GM19467 (cell line): Measurements from ENCODE around the gene CAMSAP2.
"Not testable (repeated sequence)": the region's sequence is repeated elsewhere in the genome, so short reads cannot be mapped to it uniquely, and the experiment has no call there.

Experiments used
- ATAC-seq: cut with Tn5 transposase; IDR thresholded peaks from one replicate; pipeline ENCODE4 v1.9.1; 2021; ENCODE audit warnings: mild to moderate bottlenecking, moderate library complexity; ENCODE audit not compliant: unreplicated experiment

Gene CAMSAP2

DNA sequence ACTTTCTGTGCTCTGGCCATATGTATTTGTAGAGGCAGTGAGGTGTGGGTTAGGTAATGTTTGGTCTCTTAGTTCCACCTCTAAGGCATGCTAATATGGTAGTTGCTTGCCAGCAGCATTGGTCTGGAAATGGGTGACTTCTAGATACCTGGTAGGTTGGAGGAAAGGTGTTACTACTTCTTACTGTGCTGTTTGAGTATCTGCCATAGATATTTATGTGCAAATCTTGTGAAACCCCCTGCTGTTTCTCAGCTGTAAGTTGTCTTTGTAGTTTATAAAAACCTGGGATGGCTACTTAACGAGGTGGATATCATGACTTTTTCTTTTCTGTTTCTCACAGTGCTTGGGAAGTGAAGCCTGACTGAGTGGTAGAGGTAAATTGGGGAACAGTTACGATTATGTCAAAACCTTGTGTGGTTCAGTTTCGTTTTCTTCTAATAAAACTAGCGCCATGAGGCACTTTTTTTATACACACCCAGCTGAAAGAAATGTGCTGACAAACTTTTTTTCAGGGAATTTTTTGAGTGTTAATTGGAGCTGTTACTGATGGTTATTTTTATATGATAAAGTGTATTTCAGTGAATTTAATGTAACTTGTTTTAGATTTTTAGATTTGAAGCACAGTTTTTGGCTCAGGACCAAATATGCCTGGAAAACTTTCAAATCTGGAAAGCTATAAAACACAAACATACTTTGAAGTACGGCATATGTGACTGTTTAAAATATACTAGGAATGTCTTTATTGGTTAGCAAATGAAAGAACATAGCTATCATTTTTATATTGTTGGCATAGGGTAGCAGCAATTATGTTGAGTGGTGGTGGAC is 42.1 kb downstream of the CAMSAP2 start:
- ATAC-seq = no peak

- no peak for ATAC-seq
Observed at GRCh38 chr1:200783926-200784325, 45.2 kb downstream of the CAMSAP2 start.

DNA sequence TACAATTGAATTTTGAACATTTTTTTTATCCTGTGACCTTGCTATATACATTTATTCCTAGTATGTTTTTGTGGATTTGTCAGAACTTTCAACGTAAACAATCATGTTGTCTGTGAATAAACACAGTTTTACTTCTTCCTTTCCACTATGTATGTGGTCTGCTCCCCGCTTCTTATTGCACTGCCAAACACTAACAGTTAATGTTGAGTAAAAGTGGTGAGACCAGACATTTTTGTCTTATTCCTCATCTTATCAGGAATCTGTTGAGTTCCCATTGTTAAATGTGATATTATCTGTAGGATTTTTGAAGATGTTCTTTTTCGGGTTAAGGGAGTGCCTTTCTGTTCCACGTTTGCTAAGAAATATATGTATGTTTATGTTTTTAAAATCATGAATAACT is 45.9 kb downstream of the CAMSAP2 start:
- no peak for ATAC-seq

- ATAC-seq = no peak
Observed at GRCh38 chr1:200786788-200787187, 48.1 kb downstream of the CAMSAP2 start.

DNA sequence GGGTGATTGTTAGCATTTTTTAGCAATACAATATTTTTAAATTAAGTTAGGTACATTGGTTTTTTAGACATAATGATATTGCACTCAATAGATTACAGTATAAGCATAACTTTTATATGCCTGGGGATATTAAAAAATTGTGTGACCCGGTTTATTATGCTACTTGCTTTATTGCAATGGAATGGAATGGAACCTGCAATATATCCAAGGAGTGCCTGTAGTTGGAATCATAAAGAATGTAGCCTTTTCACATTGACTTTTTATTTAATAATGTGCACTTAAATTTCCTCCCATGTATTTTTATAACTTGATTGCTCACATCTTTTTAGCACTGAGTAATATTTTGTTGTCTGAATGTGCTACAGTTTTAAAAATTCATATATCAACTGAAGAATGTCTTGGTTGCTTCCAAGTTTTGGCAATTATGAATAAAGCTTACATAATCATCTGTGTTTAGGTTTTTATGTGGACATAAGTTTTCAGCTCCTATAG is 49.2 kb downstream of the CAMSAP2 start:
- ATAC-seq = no peak

- ATAC-seq = not testable (repeated sequence)
Observed at GRCh38 chr1:200791012-200791411, 52.3 kb downstream of the CAMSAP2 start.

DNA sequence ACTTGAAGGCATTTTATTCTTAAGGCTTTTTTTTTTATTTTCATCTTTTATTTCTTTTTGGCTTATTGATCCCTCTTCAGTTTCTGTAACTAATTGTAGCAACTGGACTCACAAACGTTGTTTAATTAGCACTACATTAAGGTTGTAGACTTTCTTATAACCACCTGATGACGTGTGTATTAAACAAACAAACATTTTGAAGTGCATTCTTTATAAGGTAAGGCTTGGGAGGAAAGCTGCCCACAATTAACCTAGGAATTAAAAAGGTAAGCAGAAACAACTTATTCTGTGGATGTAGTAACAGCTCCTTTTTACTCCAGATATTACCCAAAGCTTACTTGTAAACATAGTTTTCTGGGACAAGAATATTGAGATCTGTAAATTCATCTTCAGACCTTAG is 55.0 kb downstream of the CAMSAP2 start:
- ATAC-seq = no peak

GRCh38 chr1:200794506-200795065 is 55.9 kb downstream of the CAMSAP2 start:
- no peak for ATAC-seq

DNA sequence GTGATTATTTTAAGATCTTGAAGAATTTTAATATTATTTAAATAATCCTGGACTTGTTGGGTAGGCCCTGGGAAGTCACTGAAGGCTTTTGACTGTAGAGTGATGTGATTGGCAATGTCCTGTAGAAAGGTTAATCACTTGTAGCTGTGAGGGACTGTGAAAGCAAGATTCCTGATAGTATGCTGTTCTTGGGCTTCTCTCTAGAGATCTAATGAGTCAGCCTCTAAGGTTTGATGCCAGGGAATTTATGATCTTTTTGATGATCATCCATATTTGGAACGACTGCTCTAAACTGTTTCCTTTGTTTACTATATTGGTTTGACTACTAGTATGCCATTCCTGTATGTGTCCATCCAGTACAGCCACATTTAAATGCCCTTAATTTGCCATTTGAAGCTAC is 56.5 kb downstream of the CAMSAP2 start:
- no peak for ATAC-seq

- ATAC-seq = no peak
Observed at GRCh38 chr1:200802042-200802441, 63.3 kb downstream of the CAMSAP2 start.

GRCh38 chr1:200802865-200803512 is 64.3 kb downstream of the CAMSAP2 start:
- ATAC-seq = no peak

DNA sequence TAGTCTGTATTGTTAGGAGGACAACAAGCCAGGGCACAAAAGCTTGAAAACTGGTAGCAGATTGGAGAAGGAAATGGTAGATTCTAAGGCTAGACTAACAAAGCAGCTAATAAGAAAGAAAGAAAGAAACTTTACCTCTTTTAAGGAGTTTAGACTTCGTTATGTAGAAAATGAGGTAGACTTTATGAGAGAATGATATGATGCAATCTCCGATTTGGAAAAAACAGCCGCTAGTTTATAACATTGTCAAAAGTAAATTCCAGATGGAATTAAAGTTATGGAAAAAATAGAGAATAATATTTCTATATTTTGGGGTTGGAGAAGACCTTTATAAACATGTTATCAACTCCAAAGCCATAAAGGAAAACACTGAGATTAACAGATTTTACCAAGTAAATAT is 67.0 kb downstream of the CAMSAP2 start:
- no peak for ATAC-seq

- no peak for ATAC-seq
Observed at GRCh38 chr1:200808846-200809245, 70.2 kb downstream of the CAMSAP2 start.

DNA sequence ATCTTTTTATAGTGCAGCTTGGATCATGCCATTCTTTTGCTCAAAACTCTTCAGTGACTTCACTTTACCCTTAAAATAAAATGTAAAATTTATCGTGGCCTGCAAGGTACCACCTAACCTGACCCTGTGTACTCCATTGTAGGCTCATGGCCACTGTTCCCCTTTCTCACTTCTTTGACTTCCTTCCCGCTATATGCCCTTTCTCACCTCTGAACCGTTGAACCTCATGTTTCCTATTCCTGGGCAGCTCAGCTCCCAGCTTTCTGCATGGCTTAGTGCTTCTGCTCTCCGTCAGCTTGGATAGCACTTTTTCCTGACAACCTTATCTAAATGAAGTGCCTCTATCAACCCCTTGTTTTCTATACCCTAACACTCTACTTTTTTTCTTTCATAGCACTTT is 73.0 kb downstream of the CAMSAP2 start:
- no peak for ATAC-seq

DNA sequence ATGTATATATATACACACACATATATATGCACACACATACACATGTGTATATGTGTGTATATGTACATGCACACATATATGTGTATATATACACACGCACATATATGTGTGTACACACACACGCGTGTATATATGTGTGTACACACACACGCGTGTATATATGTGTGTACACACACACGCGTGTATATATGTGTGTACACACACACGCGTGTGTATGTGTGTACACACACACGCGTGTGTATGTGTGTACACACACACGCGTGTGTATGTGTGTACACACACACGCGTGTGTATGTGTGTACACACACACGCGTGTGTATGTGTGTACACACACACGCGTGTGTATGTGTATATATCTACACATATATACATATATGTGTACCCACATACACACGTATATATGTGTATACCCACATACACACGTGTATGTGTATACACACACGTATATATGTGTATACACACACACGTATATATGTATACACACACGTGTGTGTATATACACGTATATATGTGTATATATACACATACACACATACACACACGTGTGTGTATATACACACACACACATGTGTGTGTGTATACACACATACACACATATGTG is 78.0 kb downstream of the CAMSAP2 start:
- ATAC-seq = not testable (repeated sequence)

- ATAC-seq = no peak
Observed at GRCh38 chr1:200818248-200818647, 79.6 kb downstream of the CAMSAP2 start.

DNA sequence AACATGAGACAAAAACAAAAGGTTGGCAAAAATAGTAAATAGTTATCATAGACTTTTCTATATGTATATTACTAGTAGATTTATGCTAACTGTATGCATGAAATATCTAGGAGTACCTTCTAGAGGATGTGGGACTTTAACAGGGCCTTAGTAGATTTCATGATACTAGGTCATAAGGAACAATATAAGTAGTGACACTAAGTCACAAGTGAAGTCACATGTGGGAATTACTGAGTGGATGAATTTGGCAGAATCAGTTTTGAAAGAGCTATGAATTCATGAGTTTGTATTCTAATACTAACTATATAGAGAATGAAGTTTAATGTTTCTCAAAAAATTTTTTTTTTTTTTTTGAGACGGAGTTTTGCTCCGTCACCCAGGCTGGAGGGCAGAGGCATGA is 81.0 kb downstream of the CAMSAP2 start:
- ATAC-seq = no peak

DNA sequence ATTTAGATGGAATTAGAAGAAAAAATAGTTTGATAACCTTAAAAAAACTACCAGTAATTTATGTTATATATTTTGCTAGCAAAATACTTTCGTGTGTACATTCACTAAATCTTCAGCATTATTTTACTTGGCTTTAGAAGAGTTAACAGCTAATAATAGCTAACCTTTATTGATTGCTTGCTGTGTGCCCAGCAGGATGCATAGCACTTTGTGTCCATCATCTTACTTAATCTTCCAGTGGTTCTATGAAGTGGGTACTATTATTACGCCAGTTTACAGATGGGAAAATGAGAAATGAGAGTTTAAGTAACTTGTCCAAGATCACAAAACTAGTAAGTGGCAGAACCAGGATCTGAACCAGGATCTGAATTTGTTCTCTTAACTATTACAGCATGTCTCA is 92.4 kb downstream of the CAMSAP2 start:
- ATAC-seq = no peak

GRCh38 chr1:200834383-200834782 is 95.7 kb downstream of the CAMSAP2 start:
- no peak for ATAC-seq

DNA sequence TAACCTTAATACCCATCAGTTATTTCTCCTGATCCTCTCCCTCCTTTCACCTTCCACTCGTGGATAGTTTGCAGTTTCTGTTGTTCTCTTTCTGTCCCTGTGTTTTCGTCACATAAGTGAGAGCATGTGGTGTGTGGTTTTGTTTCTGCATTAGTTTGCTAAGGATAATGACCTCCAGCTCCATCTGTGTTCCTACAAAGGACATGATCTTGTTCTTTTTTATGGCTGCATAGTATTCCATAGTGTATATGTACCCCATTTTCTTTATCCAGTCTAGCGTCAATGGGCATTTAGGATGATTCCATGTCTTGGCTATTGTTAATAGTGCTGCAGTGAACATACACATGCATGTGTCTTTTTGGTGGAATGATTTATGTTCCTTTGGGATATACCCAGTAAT is 97.5 kb downstream of the CAMSAP2 start:
- ATAC-seq = no peak

GRCh38 chr1:200837931-200838571 is 99.4 kb downstream of the CAMSAP2 start:
- ATAC-seq = no peak
